RWPE2 (cell line): ENCODE data around the gene OR2AG1.

Experiments used
- ATAC-seq: fragments of 200-7000 bp; cut with Tn5 transposase; 3 replicates; pipeline ENCODE4 v1.9.1; 2021; ENCODE audit warnings: low read depth
- DNase-seq: peaks from one replicate; pipeline ENCODE4 v3.0.0-alpha.2; 2020; ENCODE audit warnings: low spot score
- H3K27ac ChIP-seq: fragments of 450-650 bp; 2 replicates; pipeline ENCODE4 v1.5.1; 2017; ENCODE audit warnings: mild to moderate bottlenecking; ENCODE audit not compliant: poor library complexity, severe bottlenecking
- H3K27me3 ChIP-seq: fragments of 250-450 bp; sonication (Bioruptor Pico); 2 replicates; pipeline ENCODE4 v1.5.1; 2021; ENCODE audit warnings: mild to moderate bottlenecking, moderate library complexity; ENCODE audit not compliant: insufficient read depth, poor library complexity, severe bottlenecking
- H3K36me3 ChIP-seq: fragments of 250-450 bp; sonication (Bioruptor Pico); 2 replicates; pipeline ENCODE4 v1.5.1; 2020; ENCODE audit warnings: low read depth, mild to moderate bottlenecking, moderate library complexity
- H3K4me1 ChIP-seq: fragments of 250-450 bp; sonication (Bioruptor Pico); 2 replicates; pipeline ENCODE4 v1.5.1; 2021; ENCODE audit warnings: mild to moderate bottlenecking, moderate library complexity; ENCODE audit not compliant: insufficient read depth, poor library complexity, severe bottlenecking
- H3K4me3 ChIP-seq: fragments of 250-450 bp; sonication (Bioruptor Pico); 2 replicates; pipeline ENCODE4 v1.5.1; 2021; ENCODE audit warnings: mild to moderate bottlenecking, moderate library complexity; ENCODE audit not compliant: severe bottlenecking
- H3K9me3 ChIP-seq: fragments of 250-450 bp; sonication (Bioruptor Pico); 2 replicates; pipeline ENCODE4 v1.5.1; 2021; ENCODE audit warnings: mild to moderate bottlenecking, moderate library complexity; ENCODE audit not compliant: severe bottlenecking
- CTCF ChIP-seq: fragments of 450-650 bp; IDR thresholded peaks from one replicate; pipeline ENCODE4 v1.5.1; 2017; ENCODE audit warnings: mild to moderate bottlenecking, moderate library complexity; ENCODE audit not compliant: poor library complexity, severe bottlenecking

Gene OR2AG1

GRCh38 chr11:6825231-6825744 lies 42.5 kb downstream of the OR2AG1 start:
- H3K4me1 ChIP-seq = no peaks in the 10 kb centered on the region
- no peak overlapping the region for H3K27ac ChIP-seq
- H3K9me3 ChIP-seq = no peaks in the 10 kb centered on the region
- no peak overlapping the region for H3K4me3 ChIP-seq
- no peaks in the 10 kb centered on the region for H3K36me3 ChIP-seq
- TF ChIP-seq CTCF = no peak
- H3K27me3 ChIP-seq = no peaks in the 10 kb centered on the region
- no peak for ATAC-seq
- no peak for DNase-seq

- Histone ChIP-seq H3K27ac (no peak overlapping the region), H3K36me3 (no peaks in the 10 kb centered on the region), H3K9me3 (no peaks in the 10 kb centered on the region), H3K4me3 (no peak overlapping the region), H3K27me3 (no peaks in the 10 kb centered on the region), H3K4me1 (no peaks in the 10 kb centered on the region)
- no peak for TF ChIP-seq CTCF
- DNase-seq (no peak), ATAC-seq (no peak)
These were observed 45.3 kb downstream of the OR2AG1 start for GRCh38 chr11:6828103-6828502.

GRCh38 chr11:6833356-6833755 lies 50.5 kb downstream of the OR2AG1 start:
- Histone ChIP-seq H3K9me3 (no peaks in the 10 kb centered on the region), H3K27me3 (no peaks in the 10 kb centered on the region), H3K27ac (no peak overlapping the region), H3K4me3 (no peak overlapping the region), H3K36me3 (no peaks in the 10 kb centered on the region), H3K4me1 (no peaks in the 10 kb centered on the region)
- TF ChIP-seq CTCF = no peak
- ATAC-seq = no peak
- no peak for DNase-seq

- H3K4me1 ChIP-seq = no peaks in the 10 kb centered on the region
- DNase-seq (no peak), ATAC-seq (no peak)
- no peaks in the 10 kb centered on the region for H3K9me3 ChIP-seq
- TF ChIP-seq CTCF = no peak
- no peak overlapping the region for H3K27ac ChIP-seq
- H3K4me3 ChIP-seq = no peak overlapping the region
- H3K27me3 ChIP-seq = no peaks in the 10 kb centered on the region
- H3K36me3 ChIP-seq = no peaks in the 10 kb centered on the region
These were observed 51.2 kb downstream of the OR2AG1 start for GRCh38 chr11:6834021-6834420.
